Thymus (tissue), 11 donors: Measurements from ENCODE around the gene MYO5C. TPM values are rescaled to one million over a fixed set of nuclear protein-coding genes. Genes with fewer than 3 reads are reported as not detected.
"Not testable (repeated sequence)": the region's sequence is repeated elsewhere in the genome, so short reads cannot be mapped to it uniquely, and the experiment has no call there.

ENCODE experiments used
- DNase-seq, 9 donors: peaks; one replicate each; pipeline ENCODE4 v3.0.0-alpha.2; 2013; ENCODE audit warnings: low spot score in 9 of 9, low read depth in 6 of 9, missing footprints in 1 of 9
- H3K27ac ChIP-seq, 2 donors: one replicate each; pipeline ENCODE4 v1.5.1; 2013; ENCODE audit warnings: control low read depth in 1 of 2, low read depth in 1 of 2, low read length in 1 of 2, mild to moderate bottlenecking in 1 of 2, moderate library complexity in 1 of 2
- H3K27me3 ChIP-seq, 2 donors: one replicate each; pipeline ENCODE4 v1.5.1; 2013; ENCODE audit warnings: low read length in 1 of 2; ENCODE audit not compliant: control insufficient read depth in 2 of 2, insufficient read depth in 1 of 2
- H3K36me3 ChIP-seq, 2 donors: one replicate each; pipeline ENCODE4 v1.5.1; 2013; ENCODE audit warnings: low read length in 1 of 2, mild to moderate bottlenecking in 1 of 2, moderate library complexity in 1 of 2; ENCODE audit not compliant: control insufficient read depth in 2 of 2, insufficient read depth in 2 of 2
- H3K4me1 ChIP-seq, 2 donors: one replicate each; pipeline ENCODE4 v1.5.1; 2013; ENCODE audit warnings: low read length in 2 of 2; ENCODE audit not compliant: control insufficient read depth in 2 of 2, insufficient read depth in 2 of 2
- H3K4me3 ChIP-seq, 2 donors: one replicate each; pipeline ENCODE4 v1.5.1; 2013; ENCODE audit warnings: low read length in 2 of 2, control low read depth in 1 of 2, mild to moderate bottlenecking in 1 of 2
- H3K9me3 ChIP-seq, 2 donors: one replicate each; pipeline ENCODE4 v1.5.1; 2013; ENCODE audit warnings: low read length in 1 of 2, mild to moderate bottlenecking in 1 of 2; ENCODE audit not compliant: control insufficient read depth in 2 of 2, insufficient read depth in 1 of 2
- whole genome bisulfite sequencing: extraction: QIAGEN DNeasy Blood & Tissue Kit; methylation state at CpG from one replicate; pipeline ENCODE4 v1.1.7; 2013; 5-methylcytosine and 5-hydroxymethylcytosine counted together
- polyA plus RNA-seq: library from polyadenylated mRNA; stranded (reverse); fragments of 200-250 nt; gene quantifications from one replicate; pipeline ENCODE4 v1.2.3, GENCODE V29; 2013
- total RNA-seq: library from RNA; stranded (reverse); fragments of 120-200 nt; gene quantifications from one replicate; pipeline ENCODE4 v1.2.4, GENCODE V29; 2013
- donor health status: healthy.

Gene MYO5C
- total and polyA plus RNA-seq, 2 donors: 3.0 to 3.2 TPM

DNA sequence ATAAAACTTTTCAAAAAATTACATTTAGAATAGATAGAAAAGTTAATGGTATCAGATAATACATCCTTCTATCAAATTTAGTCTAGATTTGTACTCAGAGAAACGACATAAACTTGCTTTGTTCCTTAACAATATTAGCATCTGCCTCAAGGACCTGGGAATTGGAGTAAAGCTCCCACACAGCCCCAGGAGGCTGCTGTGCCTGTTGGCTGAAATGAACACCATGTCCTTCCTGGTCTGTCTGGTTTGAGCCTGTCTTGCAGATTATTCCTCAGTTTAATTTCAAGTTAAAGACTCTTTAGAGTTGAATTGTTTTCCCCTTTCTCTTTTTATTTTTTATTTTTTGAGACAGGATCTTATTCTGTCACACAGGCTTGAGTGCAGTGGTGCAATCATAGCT lies 123.8 kb downstream of the MYO5C start:
- Histone ChIP-seq H3K4me1 (peaks cover 0 to 3% of the 10 kb centered on the region in 2 donors), H3K9me3 (no peaks in the 10 kb centered on the region), H3K27ac (no peak overlapping the region), H3K4me3 (no peak overlapping the region), H3K36me3 (peaks cover 0 to 6% of the 10 kb centered on the region in 2 donors), H3K27me3 (no peaks in the 10 kb centered on the region)
- 30% methylated on average over 1 of the region's 1 CpG for WGBS
- DNase-seq: no peak

DNA sequence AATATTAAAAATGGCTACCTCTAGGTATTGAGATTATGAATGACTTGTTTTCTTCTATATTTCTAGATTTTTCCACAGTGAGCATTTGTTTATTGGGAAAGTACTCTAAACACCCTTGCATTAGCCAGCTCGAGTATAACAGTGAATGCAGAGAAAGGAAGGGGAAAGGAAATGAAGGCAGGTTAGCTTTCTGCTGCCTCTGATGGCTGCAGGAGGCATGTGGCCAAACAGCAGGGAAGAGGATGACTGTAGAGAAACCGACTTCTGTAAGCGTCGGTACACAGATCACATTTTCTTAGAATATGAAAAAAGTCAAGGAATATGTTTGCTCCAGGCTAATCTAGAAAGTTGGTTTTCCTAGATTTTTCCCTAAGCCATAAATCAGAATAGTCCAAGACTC lies 124.2 kb downstream of the MYO5C start:
- Histone ChIP-seq H3K9me3 (no peaks in the 10 kb centered on the region), H3K27me3 (no peaks in the 10 kb centered on the region), H3K27ac (peak overlapping the region in 1 of 2 donors; percentile 15), H3K4me3 (no peak overlapping the region), H3K4me1 (peaks cover 0 to 3% of the 10 kb centered on the region in 2 donors), H3K36me3 (peaks cover 0 to 4% of the 10 kb centered on the region in 2 donors)
- WGBS: 6% methylated on average over 4 of the region's 4 CpGs
- peak in 4 of 9 donors; percentile 18 to 60 (median 28) for DNase-seq

DNA sequence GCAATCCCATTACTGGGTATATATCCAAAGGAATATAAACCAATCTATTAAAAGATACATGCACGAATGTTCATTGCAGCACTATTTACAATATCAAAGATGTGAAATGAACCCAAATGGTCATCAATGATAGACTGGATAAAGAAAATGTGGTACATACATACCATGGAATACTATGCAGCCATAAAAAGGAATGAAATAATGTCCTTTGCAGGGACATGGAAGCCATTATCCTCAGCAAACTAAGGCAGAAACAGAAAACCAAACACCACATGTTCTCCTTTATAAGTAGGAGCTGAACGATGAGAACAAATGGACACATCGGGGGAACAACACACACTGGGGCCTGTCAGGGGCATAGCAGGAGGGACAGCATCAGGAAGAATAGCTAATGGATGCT lies 125.4 kb downstream of the MYO5C start:
- H3K27ac ChIP-seq, H3K27me3 ChIP-seq, H3K4me1 ChIP-seq, DNase-seq, H3K9me3 ChIP-seq, H3K36me3 ChIP-seq, H3K4me3 ChIP-seq: not testable (repeated sequence)
- 98% methylated on average over 3 of the region's 3 CpGs for WGBS

DNA sequence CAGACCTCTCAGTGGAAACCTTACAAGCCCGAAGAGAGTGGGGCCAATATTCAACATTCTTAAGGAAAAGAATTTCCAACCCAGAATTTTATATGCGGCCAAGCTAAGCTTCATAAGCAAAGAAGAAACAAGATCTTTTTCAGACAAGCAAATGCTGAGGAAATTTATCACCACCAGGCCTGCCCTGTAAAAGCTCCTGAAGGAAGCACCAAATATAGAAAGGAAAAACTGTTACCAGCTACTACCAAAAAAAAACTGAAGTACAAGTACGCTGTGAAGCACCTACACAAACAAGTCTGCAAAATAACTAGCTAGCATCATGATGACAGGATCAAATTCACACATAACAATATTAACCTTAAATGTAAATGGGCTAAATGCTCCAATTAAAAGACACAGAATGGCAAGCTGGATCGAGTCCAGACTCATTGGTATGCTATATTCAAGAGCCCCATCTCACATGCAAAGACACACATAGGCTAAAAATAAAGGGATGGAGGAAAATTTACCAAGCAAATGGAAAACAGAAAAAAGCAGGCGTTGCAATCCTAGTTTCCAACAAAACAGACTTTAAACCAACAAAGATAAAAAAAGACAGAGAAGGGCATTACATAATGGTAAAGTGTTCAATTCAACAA lies 130.0 kb downstream of the MYO5C start:
- not testable (repeated sequence) for H3K9me3 ChIP-seq, H3K4me1 ChIP-seq, DNase-seq, H3K27ac ChIP-seq, H3K27me3 ChIP-seq, H3K4me3 ChIP-seq
- peaks cover 11 to 14% of the 10 kb centered on the region in 2 donors for H3K36me3 ChIP-seq
- 97% methylated on average over 5 of the region's 5 CpGs for WGBS

DNA sequence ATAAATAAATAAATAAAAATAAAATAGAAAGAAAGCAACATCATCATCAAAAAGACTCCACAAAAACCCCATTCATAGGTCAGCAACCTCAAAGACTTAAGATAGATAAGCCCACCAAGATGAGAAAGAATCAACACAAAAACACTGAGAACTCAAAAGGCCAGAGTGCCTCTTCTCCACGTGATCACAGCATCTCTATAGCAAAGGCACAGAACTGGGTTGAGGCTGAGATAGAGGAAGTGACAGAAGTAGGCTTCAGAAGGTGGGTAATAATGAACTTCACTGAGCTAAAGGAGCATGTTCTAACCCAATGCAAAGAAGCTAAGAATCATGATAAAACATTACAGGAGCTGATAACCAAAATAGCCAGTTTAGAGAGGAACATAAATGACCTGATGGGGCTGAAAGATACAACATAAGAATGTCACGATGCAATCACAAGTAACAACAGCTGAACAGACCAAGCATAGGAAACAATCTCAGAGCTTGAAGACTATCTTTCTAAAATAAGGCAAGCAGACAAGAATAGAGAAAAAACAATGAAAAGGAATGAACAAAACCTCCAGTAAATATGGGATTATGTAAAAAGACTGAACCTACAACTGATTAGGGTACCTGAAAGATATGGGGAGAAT lies 130.9 kb downstream of the MYO5C start:
- Histone ChIP-seq H3K4me1 (peaks cover 0 to 3% of the 10 kb centered on the region in 2 donors), H3K36me3 (peaks cover 11 to 14% of the 10 kb centered on the region in 2 donors), H3K9me3 (no peaks in the 10 kb centered on the region), H3K27ac (peak overlapping the region in 1 of 2 donors; percentile 27), H3K27me3 (no peaks in the 10 kb centered on the region), H3K4me3 (no peak overlapping the region)
- 60% methylated on average over 2 of the region's 2 CpGs for WGBS
- peak in 4 of 9 donors; percentile 21 to 64 (median 36) for DNase-seq

DNA sequence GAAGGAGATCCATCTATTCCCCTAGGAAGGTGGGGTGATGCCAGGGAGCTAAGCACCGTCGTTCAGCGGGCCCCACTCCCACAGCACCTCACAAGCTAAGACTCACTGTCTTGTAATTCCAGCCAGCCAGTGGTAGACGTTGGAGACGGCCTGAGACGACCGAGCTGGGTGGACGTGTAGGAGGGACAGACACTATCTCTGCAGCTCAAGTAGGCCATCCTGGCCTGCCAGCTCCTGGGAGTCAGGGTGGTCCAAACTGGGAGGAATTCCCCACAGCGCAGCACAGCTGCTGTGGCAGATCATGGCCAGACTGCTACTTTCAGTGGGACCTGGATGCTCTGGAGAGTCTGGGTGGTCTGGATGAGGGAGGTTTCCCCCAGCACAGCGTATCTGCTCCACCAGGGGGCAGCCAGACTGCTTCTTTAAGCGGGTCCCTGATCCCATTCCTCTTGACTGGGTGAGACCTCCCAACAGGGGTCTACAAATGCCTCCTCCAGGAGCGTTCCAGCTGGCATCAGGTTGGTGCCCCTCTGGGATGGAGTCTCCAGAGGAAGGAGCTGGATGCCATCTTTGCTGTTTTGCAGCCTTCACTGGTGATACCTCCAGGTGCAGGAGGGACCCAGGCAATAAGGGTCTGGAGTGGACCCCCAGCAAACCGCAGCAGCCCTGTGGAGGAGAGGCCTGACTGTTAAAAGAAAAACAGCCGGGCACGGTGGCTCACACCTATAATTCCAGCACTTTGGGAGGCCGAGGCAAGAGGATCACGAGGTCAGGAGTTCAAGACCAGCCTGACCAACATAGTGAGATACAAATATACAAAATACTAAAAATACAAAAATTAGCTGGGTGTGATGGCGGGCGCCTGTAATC lies 132.0 kb downstream of the MYO5C start:
- 98% methylated on average over 19 of the region's 19 CpGs for WGBS
- H3K9me3 ChIP-seq: no peaks in the 10 kb centered on the region
- H3K36me3 ChIP-seq: peaks cover 11 to 18% of the 10 kb centered on the region in 2 donors
- DNase-seq: peak in 2 of 9 donors; percentile 24 to 43
- peaks cover 0 to 3% of the 10 kb centered on the region in 2 donors for H3K4me1 ChIP-seq
- no peaks in the 10 kb centered on the region for H3K27me3 ChIP-seq
- H3K27ac ChIP-seq: no peak overlapping the region
- H3K4me3 ChIP-seq: no peak overlapping the region

DNA sequence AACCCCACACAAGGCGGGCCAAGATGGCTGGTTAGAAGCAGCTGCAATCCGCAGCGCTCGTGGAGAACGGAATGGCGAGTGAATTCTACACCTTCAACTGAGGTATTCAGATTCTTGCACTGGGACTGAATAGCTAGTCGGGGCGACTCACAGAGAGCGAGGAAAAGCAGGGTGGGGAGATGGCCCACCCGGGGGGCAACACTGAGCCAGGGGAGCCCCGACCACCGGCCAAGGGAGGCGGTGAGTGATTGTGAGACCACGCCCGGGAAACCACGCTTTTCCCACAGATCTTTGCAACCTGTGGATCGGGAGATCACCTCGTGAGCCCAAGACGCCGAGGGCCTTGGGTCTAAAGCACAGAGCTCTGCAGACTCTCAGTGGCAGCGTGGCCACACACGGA lies 132.7 kb downstream of the MYO5C start:
- Histone ChIP-seq H3K27me3 (no peaks in the 10 kb centered on the region), H3K27ac (no peak overlapping the region), H3K4me1 (peaks cover 0 to 3% of the 10 kb centered on the region in 2 donors), H3K9me3 (no peaks in the 10 kb centered on the region), H3K4me3 (no peak overlapping the region), H3K36me3 (peaks cover 11 to 18% of the 10 kb centered on the region in 2 donors)
- no peak for DNase-seq
- 95% methylated on average over 22 of the region's 22 CpGs for WGBS

DNA sequence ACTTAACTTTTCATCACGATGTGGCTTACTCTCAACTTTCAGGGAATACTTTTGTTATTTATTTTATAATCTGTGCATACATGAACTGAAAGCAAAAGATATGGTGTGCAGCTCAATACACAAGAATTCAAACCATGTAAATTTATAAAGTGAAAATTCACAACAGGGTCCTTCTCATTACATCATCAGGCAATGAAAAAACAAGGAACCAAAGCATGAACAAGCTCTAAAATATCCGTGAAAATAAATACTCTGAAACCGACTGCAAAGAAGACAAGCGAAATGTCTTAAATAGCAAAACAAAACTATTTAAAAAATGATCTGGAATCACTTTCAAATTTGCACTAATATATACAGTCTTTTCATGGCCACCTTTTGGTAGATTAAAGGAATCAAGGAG lies 133.3 kb downstream of the MYO5C start:
- WGBS: 96% methylated on average over 4 of the region's 4 CpGs
- Histone ChIP-seq H3K4me1 (peaks cover 0 to 3% of the 10 kb centered on the region in 2 donors), H3K36me3 (peaks cover 11 to 18% of the 10 kb centered on the region in 2 donors)

More for the DNA sequence above, 133.3 kb downstream of the MYO5C start:
- DNase-seq: no peak
- H3K4me3 ChIP-seq: no peak overlapping the region
- no peak overlapping the region for H3K27ac ChIP-seq
- H3K9me3 ChIP-seq: no peaks in the 10 kb centered on the region
- H3K27me3 ChIP-seq: no peaks in the 10 kb centered on the region
